MM.1S (cell line): ENCODE results near the gene CD81.

Experiments
- DNase-seq: peaks from one replicate; pipeline ENCODE4 v3.0.0-alpha.2; 2015
- H2AFZ ChIP-seq: fragments of 300-600 bp; sonication (generic); 2 replicates; pipeline ENCODE4 v1.6.0; 2016; ENCODE audit warnings: antibody characterized with exemption, low read length
- H3F3A ChIP-seq: fragments of 300-600 bp; sonication (generic); 2 replicates; pipeline ENCODE4 v1.6.1; 2016; ENCODE audit warnings: mild to moderate bottlenecking, antibody characterized with exemption, low read length, moderate library complexity, mixed read lengths; ENCODE audit not compliant: insufficient read depth
- H3K27ac ChIP-seq: fragments of 300-600 bp; sonication (generic); 2 replicates; pipeline ENCODE4 v1.5.1; 2016; ENCODE audit warnings: mild to moderate bottlenecking, low read length
- H3K27me3 ChIP-seq: fragments of 300-600 bp; sonication (generic); replicated peaks from 2 replicates; pipeline ENCODE4 v1.6.0; 2016; ENCODE audit warnings: low read length; ENCODE audit not compliant: insufficient read depth
- H3K36me3 ChIP-seq: fragments of 300-600 bp; sonication (generic); replicated peaks from 2 replicates; pipeline ENCODE4 v1.6.1; 2016; ENCODE audit warnings: mild to moderate bottlenecking, low read length, mixed read lengths; ENCODE audit not compliant: insufficient read depth
- H3K4me1 ChIP-seq: fragments of 300-600 bp; sonication (generic); 2 replicates; pipeline ENCODE4 v1.6.1; 2016; ENCODE audit warnings: low read length, mixed read lengths
- H3K4me2 ChIP-seq: fragments of 300-600 bp; sonication (generic); 2 replicates; pipeline ENCODE4 v1.6.0; 2016; ENCODE audit warnings: low read depth, low read length
- H3K4me3 ChIP-seq: fragments of 300-600 bp; sonication (generic); 2 replicates; pipeline ENCODE4 v1.5.1; 2016; ENCODE audit warnings: low read length, mixed read lengths
- H3K79me2 ChIP-seq: fragments of 300-600 bp; sonication (generic); 2 replicates; pipeline ENCODE4 v1.6.1; 2016; ENCODE audit warnings: mixed run types, low read length, mixed read lengths
- H3K9ac ChIP-seq: fragments of 300-600 bp; sonication (generic); 2 replicates; pipeline ENCODE4 v1.6.1; 2016; ENCODE audit warnings: low read length, mixed read lengths
- H3K9me2 ChIP-seq: fragments of 300-600 bp; sonication (generic); replicated peaks from 2 replicates; pipeline ENCODE4 v1.6.1; 2016; ENCODE audit warnings: mild to moderate bottlenecking, low read length, mixed read lengths; ENCODE audit not compliant: insufficient read depth
- H3K9me3 ChIP-seq: fragments of 300-600 bp; sonication (generic); replicated peaks from 2 replicates; pipeline ENCODE4 v1.6.1; 2016; ENCODE audit warnings: mild to moderate bottlenecking, low read length, mixed read lengths; ENCODE audit not compliant: insufficient read depth
- H4K20me1 ChIP-seq: fragments of 300-600 bp; sonication (generic); 2 replicates; pipeline ENCODE4 v1.6.1; 2016; ENCODE audit warnings: mild to moderate bottlenecking, low read length, moderate library complexity, mixed read lengths; ENCODE audit not compliant: insufficient read depth
- EZH2 ChIP-seq: fragments of 300-600 bp; sonication (generic); optimal IDR thresholded peaks from 2 replicates; pipeline ENCODE3; 2017; ENCODE audit warnings: low read depth, mild to moderate bottlenecking, antibody characterized with exemption, low read length, mixed read lengths
- EZH2phosphoT487 ChIP-seq: fragments of 300-600 bp; sonication (generic); IDR thresholded peaks from 2 replicates; pipeline ENCODE4 v1.6.1; 2018; ENCODE audit warnings: antibody characterized with exemption, low read length
- TF ChIP-seq, protein P1 (sequence below): fragments of 300-600 bp; sonication (generic); IDR thresholded peaks from 2 replicates; pipeline ENCODE4 v1.5.1; 2016; ENCODE audit warnings: antibody characterized with exemption, low read length, mixed read lengths

CD81 gene

DNA sequence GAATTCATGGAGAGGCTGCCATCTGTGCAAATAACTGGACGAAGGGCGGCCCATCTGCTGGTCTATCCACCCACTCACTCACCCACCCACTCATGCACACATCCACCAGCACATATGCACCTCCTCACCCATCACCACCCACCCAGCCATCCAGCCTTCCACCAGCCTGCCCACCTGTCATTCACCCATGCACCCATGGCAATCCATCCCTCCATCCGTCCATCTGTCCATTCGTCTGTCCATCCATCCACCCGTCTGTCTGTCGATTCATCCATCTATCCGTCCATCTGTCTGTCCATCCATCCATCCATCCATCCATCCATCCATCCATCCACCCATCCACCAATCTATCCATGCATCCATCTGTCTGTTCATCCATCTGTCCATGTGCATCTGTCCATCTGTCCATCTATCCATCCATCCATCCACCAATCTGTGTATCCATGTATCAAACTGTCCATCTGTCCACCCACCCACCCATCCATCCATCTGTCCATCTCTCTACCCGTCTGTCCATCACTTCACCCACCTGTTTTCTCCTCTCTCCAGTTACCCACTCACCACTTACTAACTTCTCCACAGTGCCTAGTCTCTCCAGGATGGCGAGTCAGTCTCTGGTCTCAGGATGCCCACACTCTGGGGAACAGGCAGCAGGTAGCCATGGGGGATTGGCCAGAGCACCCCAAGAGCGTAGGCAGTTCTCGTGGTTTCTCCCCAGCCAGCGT, 58.3 kb downstream of the CD81 start:
- no peaks in the 10 kb centered on the region for H3F3A ChIP-seq

GRCh38 chr11:2436013-2436520, 59.0 kb downstream of the CD81 start:
- Histone ChIP-seq H3K9me3 (no peaks in the 10 kb centered on the region), H4K20me1 (no peaks in the 10 kb centered on the region), H3K27me3 (no peaks in the 10 kb centered on the region), H3K9ac (no peak overlapping the region), H3K9me2 (no peaks in the 10 kb centered on the region), H3K36me3 (no peaks in the 10 kb centered on the region), H3K4me3 (no peak overlapping the region), H3F3A (no peaks in the 10 kb centered on the region), H2AFZ (no peak overlapping the region), H3K27ac (no peak overlapping the region), H3K79me2 (no peaks in the 10 kb centered on the region), H3K4me2 (no peak overlapping the region), H3K4me1 (no peaks in the 10 kb centered on the region)
- TF ChIP-seq EZH2 = no peak
- TF ChIP-seq EZH2phosphoT487 = no peak
- TF ChIP-seq, protein P1, sequence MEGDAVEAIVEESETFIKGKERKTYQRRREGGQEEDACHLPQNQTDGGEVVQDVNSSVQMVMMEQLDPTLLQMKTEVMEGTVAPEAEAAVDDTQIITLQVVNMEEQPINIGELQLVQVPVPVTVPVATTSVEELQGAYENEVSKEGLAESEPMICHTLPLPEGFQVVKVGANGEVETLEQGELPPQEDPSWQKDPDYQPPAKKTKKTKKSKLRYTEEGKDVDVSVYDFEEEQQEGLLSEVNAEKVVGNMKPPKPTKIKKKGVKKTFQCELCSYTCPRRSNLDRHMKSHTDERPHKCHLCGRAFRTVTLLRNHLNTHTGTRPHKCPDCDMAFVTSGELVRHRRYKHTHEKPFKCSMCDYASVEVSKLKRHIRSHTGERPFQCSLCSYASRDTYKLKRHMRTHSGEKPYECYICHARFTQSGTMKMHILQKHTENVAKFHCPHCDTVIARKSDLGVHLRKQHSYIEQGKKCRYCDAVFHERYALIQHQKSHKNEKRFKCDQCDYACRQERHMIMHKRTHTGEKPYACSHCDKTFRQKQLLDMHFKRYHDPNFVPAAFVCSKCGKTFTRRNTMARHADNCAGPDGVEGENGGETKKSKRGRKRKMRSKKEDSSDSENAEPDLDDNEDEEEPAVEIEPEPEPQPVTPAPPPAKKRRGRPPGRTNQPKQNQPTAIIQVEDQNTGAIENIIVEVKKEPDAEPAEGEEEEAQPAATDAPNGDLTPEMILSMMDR = no peak
- DNase-seq = no peak

More for the DNA sequence above, 58.3 kb downstream of the CD81 start:
- no peaks in the 10 kb centered on the region for H3K79me2 ChIP-seq
- H3K9me3 ChIP-seq = no peaks in the 10 kb centered on the region
- H3K36me3 ChIP-seq = no peaks in the 10 kb centered on the region
- no peaks in the 10 kb centered on the region for H3K27me3 ChIP-seq
- no peaks in the 10 kb centered on the region for H3K9me2 ChIP-seq
- no peaks in the 10 kb centered on the region for H3K4me1 ChIP-seq
- no peak overlapping the region for H2AFZ ChIP-seq
- no peak for DNase-seq
- H3K27ac ChIP-seq = no peak overlapping the region
- H4K20me1 ChIP-seq = no peaks in the 10 kb centered on the region
- H3K4me2 ChIP-seq = no peak overlapping the region
- TF ChIP-seq, protein P1 = no peak
- TF ChIP-seq EZH2phosphoT487 (no peak), EZH2 (no peak)
- no peak overlapping the region for H3K4me3 ChIP-seq
- H3K9ac ChIP-seq = no peak overlapping the region

- no peak for DNase-seq
- no peaks in the 10 kb centered on the region for H3K79me2 ChIP-seq
- H3K27me3 ChIP-seq = no peaks in the 10 kb centered on the region
- no peaks in the 10 kb centered on the region for H3K36me3 ChIP-seq
- H3K4me1 ChIP-seq = no peaks in the 10 kb centered on the region
- H3F3A ChIP-seq = no peaks in the 10 kb centered on the region
- H2AFZ ChIP-seq = no peak overlapping the region
- no peaks in the 10 kb centered on the region for H3K9me2 ChIP-seq
- H3K4me2 ChIP-seq = no peak overlapping the region
- no peaks in the 10 kb centered on the region for H3K9me3 ChIP-seq
- H3K27ac ChIP-seq = no peak overlapping the region
- H4K20me1 ChIP-seq = no peaks in the 10 kb centered on the region
- TF ChIP-seq EZH2phosphoT487 (no peak), EZH2 (no peak)
- TF ChIP-seq, protein P1 = no peak
- H3K9ac ChIP-seq = no peak overlapping the region
- no peak overlapping the region for H3K4me3 ChIP-seq
Observed at GRCh38 chr11:2436521-2437031, 59.5 kb downstream of the CD81 start.
